ENCODE results near the gene VARS1.

The VARS1 gene

DNA sequence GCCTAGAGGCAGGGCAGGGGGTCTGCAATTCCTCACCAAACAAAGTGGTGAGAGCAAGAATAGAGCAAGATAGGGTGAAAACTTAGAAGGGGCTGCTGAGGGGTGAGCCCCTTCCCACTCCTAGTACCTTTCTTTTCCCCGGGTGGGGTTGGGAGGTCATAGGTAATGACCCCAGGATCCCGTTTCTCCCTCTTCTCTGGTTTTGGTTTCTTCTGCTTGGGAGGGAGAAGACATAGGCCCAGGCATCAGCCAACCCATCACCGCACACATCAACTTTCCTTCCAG, 3.5 kb downstream of the VARS1 start:
- DNase-seq: no peak

DNA sequence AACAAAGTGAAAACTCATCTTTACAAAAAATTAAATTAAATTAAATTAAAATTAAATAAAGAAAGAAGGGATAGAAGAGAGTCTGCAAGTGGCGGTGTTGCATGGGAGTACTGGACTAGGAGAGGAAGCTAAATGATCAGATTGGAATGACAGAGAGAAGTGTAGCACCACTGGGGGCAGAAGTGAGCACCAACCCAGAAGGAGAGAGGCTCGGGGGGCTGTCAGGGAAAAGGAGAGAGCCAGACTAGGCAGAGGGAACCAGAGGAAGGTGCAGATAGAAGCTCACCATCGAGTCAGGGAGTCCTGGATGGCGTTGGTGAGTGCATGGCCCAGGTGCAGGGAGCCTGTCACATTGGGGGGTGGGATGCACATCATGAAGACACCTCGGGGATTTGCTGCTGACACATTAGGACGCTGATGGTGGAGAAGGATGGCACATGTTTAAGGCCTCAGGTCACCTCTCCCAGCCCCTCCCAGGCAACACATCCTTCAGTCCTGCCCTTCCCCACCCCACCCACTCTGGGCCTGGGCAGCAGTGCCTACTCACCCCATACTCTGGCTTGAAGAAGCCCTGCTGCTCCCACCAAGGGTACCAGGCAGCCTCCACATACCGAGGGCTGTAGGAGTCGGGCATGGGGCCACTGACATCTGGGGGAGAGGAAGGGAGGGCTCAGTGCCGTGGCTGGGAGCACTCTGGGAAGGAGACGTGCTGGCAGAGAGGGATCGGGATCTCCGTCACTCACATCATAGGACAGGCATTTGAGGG, 4.0 kb downstream of the VARS1 start:
- no peak for DNase-seq

DNA sequence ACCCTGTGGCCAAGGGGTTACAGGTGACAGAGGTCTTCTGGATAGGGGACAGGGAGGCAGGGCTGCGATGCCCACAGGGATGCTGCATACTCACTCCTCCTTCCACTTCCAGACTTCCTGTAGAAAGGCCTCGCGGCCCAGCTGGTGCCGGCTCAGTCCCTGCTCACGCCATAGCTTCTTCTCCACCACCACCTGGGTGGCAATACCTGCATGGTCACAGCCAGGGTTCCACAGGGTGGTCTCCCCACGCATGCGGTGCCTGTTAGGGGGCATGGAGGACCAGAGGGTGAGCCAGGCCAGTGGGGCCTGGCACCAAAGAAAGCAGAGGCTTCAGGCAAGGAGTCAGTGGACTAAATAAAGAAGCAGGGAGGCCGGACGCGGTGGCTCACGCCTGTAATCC, 10.1 kb downstream of the VARS1 start:
- DNase-seq: no peak

DNA sequence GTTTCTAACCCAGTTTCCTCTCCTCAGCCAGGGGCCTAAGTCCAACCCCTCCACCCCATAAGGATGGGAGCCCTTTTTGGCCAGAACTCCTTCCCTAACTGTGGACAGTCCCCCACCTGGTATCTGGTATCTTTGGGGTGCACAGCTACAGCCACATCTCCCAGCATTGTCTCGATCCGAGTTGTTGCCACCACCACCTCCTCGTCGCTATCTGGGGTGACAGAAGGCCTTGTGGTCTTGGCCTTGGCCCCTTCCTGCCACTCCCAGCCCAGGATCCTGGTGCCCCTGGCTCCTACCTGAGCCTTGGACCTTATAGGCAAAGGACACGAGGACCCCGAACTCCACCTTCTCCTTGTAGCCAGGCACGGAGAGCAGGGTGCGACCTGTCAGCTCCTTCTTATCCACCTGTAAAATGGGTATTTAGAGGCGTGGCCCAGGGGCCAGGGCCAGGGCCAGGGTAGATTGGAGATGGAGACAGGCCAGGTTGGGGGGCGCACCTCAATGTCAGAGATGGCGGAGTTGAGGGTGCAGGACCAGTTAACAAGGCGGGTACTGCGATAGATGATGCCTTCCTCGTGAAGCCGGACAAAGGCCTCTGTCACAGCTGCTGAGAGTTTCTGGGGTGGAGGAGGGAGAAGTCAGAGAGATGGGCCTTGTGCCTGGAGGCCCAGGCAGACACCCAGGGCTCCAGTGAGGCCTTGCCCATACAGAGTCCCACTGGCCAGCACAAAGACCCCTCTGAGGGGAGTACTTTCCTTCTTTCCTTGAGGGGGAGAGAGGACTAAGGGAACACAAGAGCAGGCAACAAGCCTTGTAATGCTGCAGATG, 11.2 kb downstream of the VARS1 start:
- no peak for DNase-seq

DNA sequence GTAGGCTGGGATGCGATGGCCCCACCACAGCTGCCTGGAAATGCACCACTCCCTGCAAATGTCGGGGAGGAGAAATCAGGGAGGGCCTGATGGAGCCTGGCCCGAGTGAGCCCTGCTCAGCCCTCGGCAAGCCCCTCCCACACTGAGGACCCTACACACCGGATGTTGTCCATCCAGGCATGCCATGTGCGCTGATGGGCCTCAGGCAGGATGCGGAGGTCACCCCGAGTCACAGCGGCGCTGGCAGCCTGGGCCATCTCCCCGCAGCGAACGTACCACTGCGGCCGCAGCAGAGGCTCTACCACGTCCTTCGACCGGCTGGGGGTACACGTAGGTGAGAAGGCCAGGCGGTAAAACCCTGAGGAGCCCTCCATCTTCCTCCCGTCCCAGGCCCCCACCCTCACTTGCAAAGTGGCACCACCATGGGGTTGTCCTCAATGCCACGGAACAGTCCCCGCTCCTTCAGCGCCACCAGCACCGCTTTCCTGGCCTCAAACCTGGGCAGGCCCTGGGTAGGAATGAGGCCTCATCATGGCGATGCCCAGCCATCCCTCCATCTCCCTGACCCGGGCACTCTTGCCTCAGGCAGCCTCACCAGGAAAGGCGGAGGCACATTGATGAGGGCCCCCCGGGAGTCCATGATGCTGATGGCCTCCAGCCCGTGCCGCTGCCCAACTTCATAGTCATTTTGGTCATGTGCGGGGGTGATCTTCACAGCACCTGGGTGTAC, 13.3 kb downstream of the VARS1 start:
- no peak for DNase-seq

DNA sequence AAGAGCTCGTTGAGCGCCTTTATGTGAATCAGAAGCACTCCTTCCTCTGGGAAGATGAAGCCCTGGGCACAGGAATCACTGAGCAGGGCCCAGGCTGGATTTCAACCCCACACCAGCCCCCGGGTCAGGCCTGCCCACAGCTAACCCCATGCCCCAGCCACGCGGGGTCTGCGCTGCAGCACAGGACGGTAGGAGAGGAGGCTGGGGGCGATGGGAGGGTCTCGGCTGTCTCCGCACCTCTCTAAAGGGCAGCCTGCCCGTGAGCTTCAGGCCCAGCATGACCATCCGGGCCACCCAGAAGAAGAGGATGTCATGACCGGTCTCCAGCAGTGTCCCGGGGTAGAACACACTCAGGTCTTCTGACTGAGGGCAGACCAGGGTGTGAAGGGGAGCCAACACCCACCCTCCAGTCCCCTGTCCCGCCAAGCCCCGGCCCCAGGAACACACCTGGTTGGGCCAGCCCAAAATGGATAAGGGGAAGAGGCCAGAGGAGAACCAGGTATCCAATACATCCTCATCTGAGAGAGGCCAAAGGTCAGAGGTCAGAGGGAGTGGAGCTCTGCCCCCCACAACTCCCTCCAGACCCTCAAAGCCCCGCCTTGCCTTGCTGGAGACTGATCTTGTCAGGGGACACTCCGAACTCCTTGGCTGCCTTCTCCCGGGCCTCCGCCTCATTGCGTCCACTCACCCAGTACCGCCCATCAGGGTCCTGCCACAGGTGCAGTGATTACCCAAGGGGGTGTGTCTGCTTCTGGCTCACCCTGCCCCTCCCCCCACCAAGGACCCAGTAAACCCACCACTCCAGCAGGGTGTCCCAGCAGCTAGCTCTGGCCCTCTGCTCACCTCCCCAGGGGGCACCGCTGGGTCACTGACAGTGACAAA, 14.1 kb downstream of the VARS1 start:
- DNase-seq: no peak

DNA sequence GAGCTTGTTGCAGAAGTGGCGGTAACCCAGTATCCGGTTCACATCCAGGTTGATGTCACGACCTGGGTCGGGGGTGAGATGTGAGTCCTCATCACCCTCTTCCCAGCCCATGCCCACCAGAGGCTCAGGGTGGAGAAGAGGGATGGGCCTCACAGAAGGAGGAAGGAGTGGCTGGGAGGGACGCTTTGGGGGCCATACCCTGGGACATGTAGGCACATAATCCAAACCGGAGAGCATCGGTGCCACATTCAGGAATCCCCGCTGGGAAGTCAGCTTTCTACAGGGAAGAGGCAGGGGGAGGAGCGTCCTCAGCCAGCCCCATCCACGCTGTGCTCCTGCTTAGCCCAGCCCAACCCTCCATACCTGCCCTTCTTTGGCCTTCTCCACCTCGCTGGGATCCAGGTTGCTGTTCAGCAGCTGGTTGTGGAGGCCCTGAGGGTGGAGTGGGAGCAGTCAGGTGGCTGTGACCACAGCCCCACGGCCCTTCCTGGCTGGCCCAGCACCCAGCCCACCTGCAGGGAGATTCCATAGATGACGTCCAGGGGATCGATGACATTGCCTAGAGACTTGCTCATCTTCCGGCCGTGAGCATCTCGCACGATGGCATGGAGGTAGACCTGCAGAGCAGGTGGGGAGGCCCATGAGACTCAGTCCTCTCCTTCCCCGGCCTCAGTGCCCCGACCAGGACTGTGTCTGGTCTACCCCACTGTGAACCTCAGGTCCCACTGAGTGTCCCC, 14.9 kb downstream of the VARS1 start:
- DNase-seq: no peak

DNA sequence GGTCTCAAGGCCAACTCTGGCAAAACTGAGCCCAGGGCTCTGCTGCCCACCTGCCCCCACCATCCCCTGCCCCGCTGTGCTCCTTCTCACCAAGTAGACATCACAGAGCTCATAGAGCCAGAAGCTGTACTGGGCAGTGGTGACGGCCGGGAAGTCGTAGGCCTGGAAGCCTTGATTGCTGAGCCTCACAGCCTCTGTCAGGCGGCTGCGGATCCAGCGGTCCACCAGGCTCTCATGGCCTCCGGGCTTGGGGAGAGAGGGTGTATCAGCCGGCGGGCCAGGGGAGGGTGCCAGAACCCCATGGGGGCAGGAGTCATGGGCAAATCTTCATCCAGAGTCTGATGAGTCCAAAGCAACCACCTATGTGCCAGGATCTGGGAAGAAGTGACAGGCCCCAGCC, 15.6 kb downstream of the VARS1 start:
- DNase-seq: no peak

DNA sequence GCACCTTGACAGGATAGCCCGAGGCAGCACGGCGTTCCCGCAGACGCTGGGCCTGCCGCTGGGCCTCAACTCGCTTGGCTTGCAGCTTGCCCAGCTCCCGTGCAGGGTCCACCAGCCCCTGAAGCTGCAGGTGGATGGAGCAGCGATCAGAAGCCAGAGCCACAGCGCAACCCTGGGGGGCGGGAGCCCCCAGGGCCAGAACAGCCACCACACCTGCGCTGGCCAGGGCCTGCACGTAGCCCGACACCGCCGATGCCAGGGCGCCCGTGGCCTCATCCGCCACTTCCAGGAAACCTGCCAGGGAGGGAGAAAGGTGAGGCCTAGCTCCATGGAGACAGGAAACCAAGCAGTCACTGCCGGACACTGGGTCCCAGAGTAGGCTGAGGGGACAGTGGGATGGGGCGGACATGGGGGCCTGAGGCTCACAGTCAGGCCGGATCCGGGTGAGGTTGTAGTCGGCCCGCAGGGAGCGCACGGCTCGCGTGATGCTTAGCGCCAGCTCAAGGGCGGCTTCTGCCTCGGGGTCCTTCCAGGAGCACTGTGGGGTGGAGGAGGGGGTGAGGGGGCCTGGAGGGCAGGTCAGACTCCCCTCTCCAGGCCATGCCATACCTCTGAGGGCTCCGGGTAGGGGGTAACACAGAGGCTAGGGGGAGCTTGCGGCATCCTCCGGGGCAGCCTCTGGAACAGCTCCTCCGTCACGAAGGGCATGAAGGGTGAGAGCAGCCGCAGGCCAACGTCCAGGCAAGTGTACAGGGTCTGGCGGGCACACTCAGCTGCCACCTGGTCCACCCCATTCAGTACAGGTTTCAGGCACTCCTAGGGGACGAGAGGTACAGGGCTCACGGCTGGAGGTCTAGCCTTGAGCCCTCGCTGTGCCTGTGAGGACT, 16.3 kb downstream of the VARS1 start:
- no peak for DNase-seq

DNA sequence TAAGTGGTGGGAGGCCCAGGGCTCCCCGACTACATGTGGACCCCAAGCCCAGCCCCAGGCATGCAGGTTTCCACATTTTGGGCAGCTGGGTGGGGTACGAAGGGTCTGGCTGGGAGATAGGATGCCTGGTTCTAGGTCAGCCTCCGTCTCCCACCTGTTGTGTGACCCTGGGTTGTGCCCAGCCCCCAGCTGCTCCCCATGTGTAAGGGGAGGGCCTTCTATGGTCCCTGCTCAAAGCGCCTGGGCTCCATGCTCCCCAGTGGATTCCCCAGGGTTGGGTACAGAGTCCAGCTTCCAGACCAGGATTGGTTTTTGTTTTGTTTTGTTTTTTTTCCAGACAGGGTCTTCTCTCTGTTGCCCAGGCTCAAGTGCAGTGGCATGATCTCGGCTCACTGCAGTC, 17.4 kb downstream of the VARS1 start:
- DNase-seq: no peak

DNA sequence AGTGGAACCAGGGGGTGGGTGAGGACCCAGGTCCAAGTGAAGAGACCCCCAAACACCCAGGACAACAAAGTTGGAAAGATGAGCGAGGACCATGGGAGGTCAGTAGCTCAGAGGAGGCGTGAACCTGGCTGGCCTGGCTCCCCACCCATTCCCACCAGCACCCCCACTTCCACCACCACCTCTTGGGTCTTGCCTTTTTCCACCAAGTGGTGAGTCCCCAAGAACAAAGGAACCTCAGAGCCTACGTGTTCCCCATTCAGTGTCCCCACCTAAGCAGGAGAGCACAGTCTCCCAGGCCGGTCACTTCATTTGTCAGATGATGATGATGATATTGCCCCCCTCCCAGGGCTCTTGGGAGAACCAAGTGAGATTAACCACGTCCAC, 17.9 kb downstream of the VARS1 start:
- no peak for DNase-seq

DNA sequence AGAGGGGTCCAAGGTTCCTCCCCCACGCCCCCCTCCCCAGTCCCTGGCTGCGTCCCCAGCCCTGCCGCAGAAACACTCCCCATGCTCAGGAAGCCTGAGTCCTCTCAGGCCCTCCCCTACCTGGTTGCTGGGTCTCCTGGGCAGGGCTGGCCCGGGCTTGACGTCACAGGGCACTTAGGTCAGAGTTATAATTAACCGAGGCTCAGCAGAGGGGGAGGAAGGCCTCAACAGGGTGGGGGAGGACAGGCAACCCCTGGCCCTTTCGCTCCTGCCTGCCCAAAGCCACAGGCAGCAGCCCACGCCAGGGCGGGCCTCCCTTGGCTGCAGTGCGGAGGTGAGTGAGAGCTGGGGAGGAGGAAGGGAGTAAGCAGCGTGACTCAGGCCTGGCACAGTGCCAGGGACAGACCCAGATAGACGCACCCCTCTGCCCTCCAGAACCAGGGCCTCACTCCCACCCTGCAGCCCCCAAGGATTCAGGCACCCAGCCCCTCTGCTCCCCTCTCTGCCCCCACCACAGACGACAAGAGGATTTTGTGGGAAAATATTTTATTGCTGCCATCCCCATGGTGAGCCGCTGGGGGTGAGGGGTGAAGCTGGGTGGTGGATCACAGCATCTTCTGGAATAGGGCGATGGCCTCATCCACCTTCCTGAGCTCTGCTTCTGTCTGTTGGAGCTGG, 18.4 kb downstream of the VARS1 start, which contains the start of gene VWA7:
Gene VWA7, minus strand, starts transcription at position 340 of the 678 bp plus-strand sequence. CDS start 549 bp downstream, outside the sequence.
- peak; percentile 40 for DNase-seq

DNA sequence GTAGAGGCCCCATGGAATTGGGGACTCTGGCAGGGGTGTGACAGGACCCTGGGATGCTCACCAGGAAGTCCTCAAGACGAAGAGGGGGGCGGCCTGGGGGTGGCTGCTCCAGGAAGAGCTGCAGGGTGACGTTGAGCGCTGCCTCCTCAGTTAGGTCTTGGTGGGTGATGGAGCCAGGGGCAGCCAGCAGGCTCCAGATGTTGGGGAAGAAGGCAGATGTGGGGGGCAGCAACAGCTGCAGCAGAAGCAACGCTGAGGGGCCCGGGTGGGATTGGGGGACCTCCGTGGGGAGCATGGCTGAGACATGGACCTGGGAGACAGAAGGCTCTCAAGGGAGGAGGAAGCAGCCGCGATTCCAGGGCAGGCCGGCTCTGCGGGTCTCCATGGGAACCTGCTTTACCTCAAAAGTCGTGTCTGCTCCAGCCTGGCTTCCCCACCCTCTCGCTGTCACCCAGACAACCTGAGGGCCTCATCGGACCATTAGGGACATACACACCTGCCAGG, 19.0 kb downstream of the VARS1 start:
- no peak for DNase-seq

DNA sequence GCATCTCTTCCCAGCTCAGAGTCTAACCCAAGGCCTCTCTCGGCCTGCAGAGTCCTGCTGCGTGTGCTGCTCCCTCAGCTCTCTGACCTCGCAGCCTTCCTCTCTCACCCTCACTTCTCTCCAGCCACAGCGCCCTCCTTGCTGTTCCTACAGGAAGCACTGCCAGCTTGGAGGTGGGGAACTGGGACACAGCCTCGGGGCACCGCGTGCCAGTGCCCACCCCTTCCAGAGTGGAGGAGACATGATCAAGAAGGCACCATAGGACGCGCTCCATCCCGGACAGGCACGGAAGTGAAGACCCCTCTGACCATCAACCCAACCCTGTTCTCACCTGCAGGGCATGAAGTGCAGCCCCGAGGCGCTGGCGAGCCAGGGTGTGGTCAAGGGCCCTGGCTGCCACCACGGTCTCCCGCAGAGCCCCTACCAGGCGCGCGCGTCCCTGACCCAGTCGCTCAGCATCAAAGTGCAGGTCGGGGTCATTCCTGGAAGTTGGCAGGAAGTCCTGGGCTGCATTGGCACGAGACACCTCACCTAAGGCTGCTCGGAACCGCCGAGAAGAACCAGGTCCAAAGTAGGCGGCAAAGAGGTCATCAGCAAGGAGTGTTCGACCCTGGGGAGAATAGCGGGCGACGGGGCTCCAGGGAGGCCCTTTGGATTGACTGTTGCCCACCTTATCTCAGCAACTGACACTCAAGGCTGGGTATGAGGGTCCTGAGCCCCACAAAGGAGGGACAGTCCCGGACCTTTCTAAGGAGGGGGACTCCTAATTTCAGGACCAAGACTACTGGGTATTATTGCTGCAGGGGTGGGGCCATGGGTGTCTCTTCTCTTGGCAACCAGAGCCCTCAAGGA, 19.7 kb downstream of the VARS1 start:
- DNase-seq: no peak

DNA sequence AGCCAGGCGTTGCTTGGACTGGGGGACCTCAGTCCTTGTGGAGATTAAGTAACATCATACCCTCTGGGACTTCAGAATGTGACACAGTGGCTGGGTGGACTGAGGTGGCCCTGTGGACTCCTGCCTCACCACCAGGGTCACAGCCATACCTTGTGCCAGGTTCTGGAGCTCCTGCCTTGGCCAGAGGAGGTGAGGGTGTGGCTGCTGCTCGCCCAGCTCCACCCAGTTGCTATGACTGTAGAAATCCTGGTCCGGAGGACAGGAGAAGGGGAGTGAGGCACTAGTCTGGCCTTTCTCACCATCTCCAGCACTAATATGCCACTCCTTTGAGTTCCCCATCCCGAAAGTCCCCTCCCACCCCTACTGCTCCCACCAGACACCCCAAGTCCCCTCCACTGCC, 20.4 kb downstream of the VARS1 start:
- no peak for DNase-seq

DNA sequence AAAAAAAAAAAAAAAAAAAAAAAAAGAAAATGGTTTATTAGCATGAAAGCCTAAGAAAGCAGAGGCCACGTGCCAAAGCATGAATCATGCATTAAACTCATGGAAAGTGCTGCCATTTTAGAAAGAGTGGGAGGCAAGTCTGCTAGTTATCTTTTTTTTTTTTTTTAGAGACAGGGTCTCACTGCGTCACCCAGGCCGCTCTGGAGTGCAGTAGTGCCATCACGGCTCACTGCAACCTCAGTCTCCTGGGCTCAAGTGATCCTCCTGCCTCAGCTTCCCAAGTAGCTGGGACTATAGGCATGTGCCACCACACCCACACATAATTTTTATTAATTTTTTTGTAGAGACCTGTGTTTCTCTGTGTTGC, 23.6 kb downstream of the VARS1 start:
- no peak for DNase-seq

DNA sequence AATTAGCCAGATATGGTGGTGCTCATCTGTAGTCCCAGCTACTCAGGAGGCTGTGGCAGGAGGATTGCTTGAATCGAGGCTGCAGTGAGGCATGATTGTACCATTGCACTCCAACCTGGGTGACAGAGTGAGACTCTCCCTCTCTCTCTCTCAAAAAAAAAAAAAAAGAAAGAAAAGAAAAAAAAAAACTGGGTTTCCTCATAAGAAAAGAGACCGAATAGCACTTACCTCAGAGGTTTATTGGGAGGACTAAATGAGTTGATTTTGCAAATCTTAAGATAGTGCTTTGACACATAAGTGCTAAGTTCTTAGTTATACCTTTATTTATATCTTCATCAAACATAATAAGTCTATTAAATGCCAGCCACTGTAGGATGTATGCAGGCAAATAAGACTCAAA, 24.7 kb downstream of the VARS1 start:
- no peak for DNase-seq

DNA sequence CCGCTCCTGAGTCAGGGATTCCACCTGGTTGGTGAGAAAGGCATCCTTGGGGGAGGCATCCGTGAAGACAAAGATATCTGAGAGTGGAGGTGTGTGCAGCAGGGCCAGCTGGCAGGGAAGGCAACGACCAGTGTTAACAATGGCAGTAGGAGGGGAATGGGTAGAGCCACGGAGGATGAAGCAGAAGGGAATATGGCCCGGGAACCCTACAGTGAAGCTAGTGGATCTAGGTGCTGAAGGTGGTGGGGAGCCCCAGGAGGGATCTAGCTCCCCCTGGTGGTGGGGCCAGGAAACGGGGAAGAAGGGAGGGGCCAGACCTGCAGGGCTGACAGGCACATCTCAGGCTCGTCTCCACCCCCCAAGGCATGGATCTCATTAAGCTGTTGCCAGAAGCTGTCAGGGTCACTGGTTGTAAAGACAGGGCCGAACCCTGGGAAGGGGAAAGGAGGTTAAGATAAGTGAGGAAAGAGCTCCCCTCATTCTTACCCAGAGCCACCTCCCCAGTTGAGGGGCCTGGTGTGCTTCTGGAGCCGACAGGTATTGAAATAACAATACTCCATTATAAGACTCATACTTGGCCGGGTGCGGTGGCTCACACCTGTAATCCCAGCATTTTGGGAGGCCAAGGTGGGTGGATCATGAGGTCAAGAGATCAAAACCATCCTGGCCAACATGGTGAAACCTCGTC, 25.7 kb downstream of the VARS1 start:
- no peak for DNase-seq
